HFFc6 (cell line): ENCODE data around the gene EFCC1. TPM values are rescaled to one million over a fixed set of nuclear protein-coding genes. Genes with fewer than 3 reads are reported as not detected.

Experiments used
- DNase-seq: peaks from one replicate; pipeline ENCODE4 v3.0.0-alpha.2; 2018
- H3K27ac Mint-ChIP-seq: 2 replicates; pipeline ENCODE4 v1.8.0; 2020; ENCODE audit warnings: mild to moderate bottlenecking, mixed read lengths
- H3K27me3 Mint-ChIP-seq: 2 replicates; pipeline ENCODE4 v1.8.0; 2021; ENCODE audit warnings: mild to moderate bottlenecking, moderate library complexity, mixed read lengths; ENCODE audit not compliant: insufficient read depth
- H3K36me3 Mint-ChIP-seq: 2 replicates; pipeline ENCODE4 v1.8.0; 2021; ENCODE audit warnings: low read depth, mixed read lengths
- H3K4me1 Mint-ChIP-seq: 2 replicates; pipeline ENCODE4 v1.8.0; 2020; ENCODE audit warnings: low read depth, mixed read lengths
- H3K4me3 Mint-ChIP-seq: 2 replicates; pipeline ENCODE4 v1.8.0; 2020; ENCODE audit warnings: mild to moderate bottlenecking, moderate library complexity, mixed read lengths
- H3K9me3 Mint-ChIP-seq: 2 replicates; pipeline ENCODE4 v1.8.0; 2020; ENCODE audit warnings: mild to moderate bottlenecking, mixed read lengths
- total RNA-seq, 6 experiments: library from RNA; stranded (reverse); fragmentation: NEBNext Ultra II Directional; extraction: Animal tissue kit (Norgen Biotek cat#: 25700); gene quantifications; 2 replicates in 1 of 6; 3 replicates in 5 of 6; pipeline ENCODE4 v1.2.3, GENCODE V29; 2021
- TF ChIP-seq, protein P1 (sequence below): fragments of 200-600 bp; sonication (generic); IDR thresholded peaks from 2 replicates; pipeline ENCODE4 v1.5.0; 2021; ENCODE audit warnings: antibody characterized with exemption, mild to moderate bottlenecking

Gene EFCC1
- total RNA-seq, 6 experiments from 2014 or later = not detected

DNA sequence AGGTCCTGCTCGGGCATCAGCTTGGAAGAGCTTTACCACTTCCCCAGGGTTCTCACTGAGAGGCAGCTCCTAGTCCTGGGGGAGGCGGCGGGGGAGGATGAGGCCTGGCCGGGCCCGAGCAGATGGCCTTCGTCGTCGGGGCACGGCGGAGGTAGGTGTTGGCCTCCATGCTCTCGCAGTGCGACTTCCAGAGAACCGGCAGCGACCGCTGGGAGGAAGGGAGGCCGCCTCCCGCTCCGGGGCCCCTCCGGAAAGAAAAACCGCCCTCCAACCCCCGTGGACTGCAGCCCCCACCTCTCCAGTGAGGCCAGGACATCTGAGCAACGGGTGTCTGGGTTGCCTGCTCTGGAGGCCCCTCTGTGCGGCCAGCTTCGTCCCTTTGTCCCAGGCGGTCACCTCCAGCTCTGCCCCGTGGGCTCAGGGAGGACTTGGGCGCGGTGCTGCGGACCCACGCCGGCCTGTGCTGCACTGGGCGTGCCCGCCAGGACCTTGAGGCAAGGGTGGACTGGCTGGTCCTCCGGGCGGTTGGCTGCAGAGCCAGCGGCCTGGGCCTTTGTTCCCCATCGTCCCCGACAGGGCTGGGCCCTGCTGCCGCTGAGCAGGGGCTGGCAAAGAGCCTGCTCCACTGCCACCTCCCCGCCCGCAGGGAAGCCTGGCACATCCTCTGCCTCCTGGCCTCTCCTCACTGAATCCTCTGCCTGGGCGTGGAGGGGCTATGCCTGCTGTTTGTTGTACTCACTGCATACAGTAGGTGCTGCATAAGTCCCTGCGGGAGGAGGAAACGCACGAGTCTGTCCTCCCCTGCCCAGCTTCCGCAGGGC is 45.8 kb downstream of the EFCC1 start:
- H3K9me3 Mint-ChIP-seq = peaks cover 15% of the 10 kb centered on the region
- no peak overlapping the region for H3K4me3 Mint-ChIP-seq
- peaks cover 4% of the 10 kb centered on the region for H3K4me1 Mint-ChIP-seq
- TF ChIP-seq, protein P1, sequence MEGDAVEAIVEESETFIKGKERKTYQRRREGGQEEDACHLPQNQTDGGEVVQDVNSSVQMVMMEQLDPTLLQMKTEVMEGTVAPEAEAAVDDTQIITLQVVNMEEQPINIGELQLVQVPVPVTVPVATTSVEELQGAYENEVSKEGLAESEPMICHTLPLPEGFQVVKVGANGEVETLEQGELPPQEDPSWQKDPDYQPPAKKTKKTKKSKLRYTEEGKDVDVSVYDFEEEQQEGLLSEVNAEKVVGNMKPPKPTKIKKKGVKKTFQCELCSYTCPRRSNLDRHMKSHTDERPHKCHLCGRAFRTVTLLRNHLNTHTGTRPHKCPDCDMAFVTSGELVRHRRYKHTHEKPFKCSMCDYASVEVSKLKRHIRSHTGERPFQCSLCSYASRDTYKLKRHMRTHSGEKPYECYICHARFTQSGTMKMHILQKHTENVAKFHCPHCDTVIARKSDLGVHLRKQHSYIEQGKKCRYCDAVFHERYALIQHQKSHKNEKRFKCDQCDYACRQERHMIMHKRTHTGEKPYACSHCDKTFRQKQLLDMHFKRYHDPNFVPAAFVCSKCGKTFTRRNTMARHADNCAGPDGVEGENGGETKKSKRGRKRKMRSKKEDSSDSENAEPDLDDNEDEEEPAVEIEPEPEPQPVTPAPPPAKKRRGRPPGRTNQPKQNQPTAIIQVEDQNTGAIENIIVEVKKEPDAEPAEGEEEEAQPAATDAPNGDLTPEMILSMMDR = no peak
- H3K36me3 Mint-ChIP-seq = peaks cover 15% of the 10 kb centered on the region
- no peak overlapping the region for H3K27ac Mint-ChIP-seq
- no peak for DNase-seq
- H3K27me3 Mint-ChIP-seq = peaks cover 35% of the 10 kb centered on the region

- DNase-seq = no peak
- TF ChIP-seq, protein P1 = no peak
- peaks cover 15% of the 10 kb centered on the region for H3K9me3 Mint-ChIP-seq
- H3K36me3 Mint-ChIP-seq = peaks cover 15% of the 10 kb centered on the region
- H3K4me3 Mint-ChIP-seq = no peak overlapping the region
- H3K27me3 Mint-ChIP-seq = peaks cover 31% of the 10 kb centered on the region
- peaks cover 6% of the 10 kb centered on the region for H3K4me1 Mint-ChIP-seq
- H3K27ac Mint-ChIP-seq = no peak overlapping the region
These were observed 46.4 kb downstream of the EFCC1 start for GRCh38 chr3:129047553-129047839.

DNA sequence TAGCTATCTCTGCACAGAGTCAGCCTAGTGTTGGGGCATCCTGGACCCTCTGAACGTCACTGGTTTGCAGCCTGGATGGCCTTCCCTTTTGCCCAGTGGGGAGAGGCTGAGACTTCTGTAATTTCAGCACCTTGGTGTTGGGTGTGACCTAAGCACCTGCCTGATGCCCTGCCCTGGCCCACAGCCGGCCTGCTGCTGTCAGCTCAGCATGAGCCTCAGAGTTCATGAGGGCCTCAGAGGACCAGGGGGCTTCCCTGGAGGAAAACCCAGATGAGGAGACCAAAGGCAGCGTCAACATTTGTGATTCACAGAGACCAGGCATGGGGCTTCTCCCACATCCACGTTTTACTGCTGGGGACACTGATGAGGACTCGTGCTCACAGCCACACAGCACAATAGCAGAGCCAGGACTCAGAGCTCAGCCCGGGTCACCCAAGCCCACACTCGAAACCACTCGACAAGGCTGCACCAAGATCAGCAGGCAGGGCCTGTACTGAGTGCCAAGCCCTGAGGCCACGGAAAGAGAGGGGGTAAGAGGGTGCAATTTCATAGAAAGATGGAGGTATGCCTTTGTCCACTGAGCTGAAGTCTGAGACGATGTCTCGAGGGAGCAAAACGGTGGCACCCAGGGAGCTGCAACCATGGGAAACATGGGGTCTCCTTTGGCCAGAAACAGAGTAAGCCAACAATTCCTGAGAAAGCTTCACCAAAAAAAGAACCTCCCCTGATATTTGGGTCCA is 49.6 kb downstream of the EFCC1 start:
- Mint-ChIP-seq H3K9me3 (peaks cover 8% of the 10 kb centered on the region), H3K4me1 (peaks cover 13% of the 10 kb centered on the region), H3K36me3 (peaks cover 6% of the 10 kb centered on the region), H3K27me3 (peaks cover 15% of the 10 kb centered on the region), H3K27ac (no peak overlapping the region), H3K4me3 (no peak overlapping the region)
- no peak for DNase-seq
- TF ChIP-seq, protein P1 = no peak

- peaks cover 23% of the 10 kb centered on the region for H3K27me3 Mint-ChIP-seq
- H3K4me1 Mint-ChIP-seq = peaks cover 13% of the 10 kb centered on the region
- H3K9me3 Mint-ChIP-seq = peaks cover 8% of the 10 kb centered on the region
- no peak overlapping the region for H3K27ac Mint-ChIP-seq
- TF ChIP-seq, protein P1 = no peak
- peaks cover 6% of the 10 kb centered on the region for H3K36me3 Mint-ChIP-seq
- peak; percentile 23 for DNase-seq
- H3K4me3 Mint-ChIP-seq = no peak overlapping the region
These were observed 50.8 kb downstream of the EFCC1 start for GRCh38 chr3:129051871-129052340.

DNA sequence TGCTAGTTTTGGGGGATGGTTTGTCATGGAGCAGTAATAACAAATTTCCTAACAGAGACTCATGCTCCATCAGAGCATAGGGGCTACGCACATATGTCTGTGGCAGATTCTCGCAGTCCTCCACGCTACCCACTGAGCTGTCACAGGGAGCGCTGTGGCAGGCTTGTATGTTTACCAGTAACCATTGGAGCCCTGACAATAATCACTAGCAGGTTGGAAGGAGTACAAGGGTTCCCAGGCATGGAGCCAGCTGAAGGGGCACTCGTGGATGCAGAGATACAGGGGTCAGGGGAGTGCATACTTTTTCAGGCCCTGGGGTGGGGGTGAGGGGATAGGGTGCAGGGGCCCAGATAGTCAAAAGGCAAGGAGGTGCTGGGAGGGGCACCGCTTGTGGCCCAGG is 51.6 kb downstream of the EFCC1 start:
- no peak overlapping the region for H3K4me3 Mint-ChIP-seq

More for the DNA sequence above, 51.6 kb downstream of the EFCC1 start:
- peaks cover 13% of the 10 kb centered on the region for H3K4me1 Mint-ChIP-seq
- peaks cover 8% of the 10 kb centered on the region for H3K9me3 Mint-ChIP-seq
- TF ChIP-seq, protein P1 = no peak
- no peak overlapping the region for H3K27ac Mint-ChIP-seq
- no peak for DNase-seq
- peaks cover 30% of the 10 kb centered on the region for H3K27me3 Mint-ChIP-seq
- H3K36me3 Mint-ChIP-seq = peaks cover 6% of the 10 kb centered on the region
